WTC11 (cell line): ENCODE measurements around the gene KCNB1. TPM values are rescaled to one million over a fixed set of nuclear protein-coding genes. Genes with fewer than 3 reads are reported as not detected.
A peak's percentile ranks its signal among the peaks of the same experiment; 100 is the strongest.

Experiments
- ATAC-seq: fragments of 200-7000 bp; cut with Tn5 transposase; 2 replicates; pipeline ENCODE4 v1.10.0; 2021; ENCODE audit warnings: mild to moderate bottlenecking, moderate library complexity
- CTCF ChIA-PET: fragments of 300-600 bp; sonication (Branson Sonifier 250); formaldehyde crosslinking; loops from one replicate; lab custom pipeline; 2021; ENCODE audit warnings: antibody characterized with exemption; lab: Charles Lee
- POLR2A ChIA-PET: fragments of 350-600 bp; sonication (Branson Sonifier 250); formaldehyde crosslinking; loops from one replicate; lab custom pipeline; 2021; ENCODE audit warnings: antibody characterized with exemption; lab: Charles Lee
- DNase-seq: peaks from one replicate; pipeline ENCODE4 v3.0.0; 2021; ENCODE audit warnings: low spot score
- H3K27ac Mint-ChIP-seq: 2 replicates; pipeline ENCODE4 v1.8.0; 2021; ENCODE audit warnings: mixed read lengths
- H3K27me3 Mint-ChIP-seq: 2 replicates; pipeline ENCODE4 v1.8.0; 2021; ENCODE audit warnings: low read depth, mild to moderate bottlenecking, moderate library complexity, mixed read lengths
- H3K36me3 Mint-ChIP-seq: 2 replicates; pipeline ENCODE4 v1.8.0; 2021; ENCODE audit warnings: mixed read lengths
- H3K4me1 Mint-ChIP-seq: 2 replicates; pipeline ENCODE4 v1.8.0; 2022; ENCODE audit warnings: mixed read lengths
- H3K4me3 Mint-ChIP-seq: 2 replicates; pipeline ENCODE4 v1.8.0; 2021; ENCODE audit warnings: mild to moderate bottlenecking, moderate library complexity, mixed read lengths
- H3K9me3 Mint-ChIP-seq: 2 replicates; pipeline ENCODE4 v1.8.0; 2021; ENCODE audit warnings: mixed read lengths
- AR ChIP-seq: fragments of 250-450 bp; sonication (Bioruptor Pico); IDR thresholded peaks from 2 replicates; pipeline ENCODE4 v1.9.0; 2021; ENCODE audit warnings: mild to moderate bottlenecking
- ATF1 ChIP-seq: sonication (generic); formaldehyde crosslinking; IDR thresholded peaks from 2 replicates; pipeline ENCODE4 v1.8.1; 2023; ENCODE audit warnings: mild to moderate bottlenecking, moderate library complexity, missing genetic modification reagents
- ESRRA ChIP-seq: sonication (generic); formaldehyde crosslinking; IDR thresholded peaks from 2 replicates; pipeline ENCODE4 v1.8.1; 2022; ENCODE audit warnings: mild to moderate bottlenecking, missing genetic modification reagents, borderline replicate concordance
- GABPB1 ChIP-seq: sonication (generic); formaldehyde crosslinking; IDR thresholded peaks from 2 replicates; pipeline ENCODE4 v1.8.1; 2023; ENCODE audit warnings: mild to moderate bottlenecking, missing genetic modification reagents
- IRF1 ChIP-seq: sonication (generic); formaldehyde crosslinking; IDR thresholded peaks from 2 replicates; pipeline ENCODE4 v1.8.0; 2023; ENCODE audit warnings: missing genetic modification reagents
- JUN ChIP-seq: sonication (generic); formaldehyde crosslinking; IDR thresholded peaks from 2 replicates; pipeline ENCODE4 v1.8.0; 2023; ENCODE audit warnings: mild to moderate bottlenecking, missing genetic modification reagents
- NFATC4 ChIP-seq: fragments of 250-450 bp; sonication (Bioruptor Pico); IDR thresholded peaks from 2 replicates; pipeline ENCODE4 v1.9.0; 2021; ENCODE audit warnings: mild to moderate bottlenecking
- OVOL2 ChIP-seq: fragments of 250-450 bp; sonication (Bioruptor Pico); IDR thresholded peaks from 2 replicates; pipeline ENCODE4 v1.9.0; 2021; ENCODE audit warnings: mild to moderate bottlenecking, borderline replicate concordance
- TCF7 ChIP-seq: sonication (generic); formaldehyde crosslinking; IDR thresholded peaks from 2 replicates; pipeline ENCODE4 v1.8.0; 2022; ENCODE audit warnings: mild to moderate bottlenecking, low read depth, missing genetic modification reagents, moderate library complexity
- TEAD1 ChIP-seq: sonication (generic); formaldehyde crosslinking; IDR thresholded peaks from 2 replicates; pipeline ENCODE4 v1.8.0; 2022; ENCODE audit warnings: mild to moderate bottlenecking, missing genetic modification reagents
- TP53 ChIP-seq: sonication (generic); formaldehyde crosslinking; IDR thresholded peaks from 2 replicates; pipeline ENCODE4 v1.8.1; 2023; ENCODE audit warnings: mild to moderate bottlenecking, missing genetic modification reagents
- USF2 ChIP-seq: sonication (generic); formaldehyde crosslinking; IDR thresholded peaks from 2 replicates; pipeline ENCODE4 v1.8.1; 2023; ENCODE audit warnings: mild to moderate bottlenecking, missing genetic modification reagents, moderate library complexity
- ZBTB43 ChIP-seq: sonication (generic); formaldehyde crosslinking; IDR thresholded peaks from 2 replicates; pipeline ENCODE4 v1.8.1; 2023; ENCODE audit warnings: mild to moderate bottlenecking, missing genetic modification reagents
- ZNF532 ChIP-seq: fragments of 250-450 bp; sonication (Bioruptor Pico); IDR thresholded peaks from 2 replicates; pipeline ENCODE4 v1.9.0; 2021; ENCODE audit warnings: mild to moderate bottlenecking, borderline replicate concordance
- ZSCAN18 ChIP-seq: fragments of 250-450 bp; sonication (Bioruptor Pico); IDR thresholded peaks from 2 replicates; pipeline ENCODE4 v2.1.2; 2022; ENCODE audit warnings: mild to moderate bottlenecking, moderate library complexity
- total RNA-seq: library from RNA; stranded (reverse); gene quantifications from 3 replicates; pipeline ENCODE4 v1.2.3, GENCODE V29; 2021

Gene KCNB1
- total RNA-seq, 1 experiment from 2014 or later = 1.1 TPM

GRCh38 chr20:49435639-49436038, 46.8 kb downstream of the KCNB1 start:
- H3K36me3 Mint-ChIP-seq = no peaks in the 10 kb centered on the region

GRCh38 chr20:49433333-49433732, 49.1 kb downstream of the KCNB1 start:
- ATAC-seq = no peak
- no peak for DNase-seq
- CTCF ChIA-PET = interaction anchor here (0.9 to 1.7 kb wide), 2 partner anchors 51 to 108 kb away, joined by 4 to 7 read pairs; no protein-coding TSS in a partner anchor
- H3K9me3 Mint-ChIP-seq = no peaks in the 10 kb centered on the region
- no peaks in the 10 kb centered on the region for H3K4me1 Mint-ChIP-seq
- no peaks in the 10 kb centered on the region; the same call in 1 of the 2 replicates for H3K27me3 Mint-ChIP-seq
- H3K4me3 Mint-ChIP-seq = no peak overlapping the region
- POLR2A ChIA-PET = no interaction called here
- H3K36me3 Mint-ChIP-seq = no peaks in the 10 kb centered on the region
- TF ChIP-seq ZBTB43 (CRISPR knock-in tag) = no peak
- TF ChIP-seq, all 79 proteins: peak for 0
- H3K27ac Mint-ChIP-seq = no peak overlapping the region

More at GRCh38 chr20:49435639-49436038, 46.8 kb downstream of the KCNB1 start:
- ATAC-seq (peak; percentile 30; the same call in 1 of the 2 replicates), DNase-seq (no peak)
- CTCF ChIA-PET = interaction anchor here (0.7 to 2.4 kb wide), 2 partner anchors 9 to 48 kb away, joined by 4 to 15 read pairs; no protein-coding TSS in a partner anchor
- H3K27me3 Mint-ChIP-seq = no peaks in the 10 kb centered on the region
- H3K4me3 Mint-ChIP-seq = no peak overlapping the region
- TF ChIP-seq ATF1 (no peak), ESRRA (CRISPR knock-in tag) (no peak), IRF1 (CRISPR knock-in tag) (no peak), USF2 (CRISPR knock-in tag) (no peak), TCF7 (no peak), TP53 (CRISPR knock-in tag) (no peak), ZSCAN18 (no peak), TEAD1 (CRISPR knock-in tag) (no peak), JUN (no peak), OVOL2 (no peak), NFATC4 (CRISPR knock-in tag) (no peak)
- no peaks in the 10 kb centered on the region for H3K9me3 Mint-ChIP-seq
- POLR2A ChIA-PET = no interaction called here
- no peak overlapping the region for H3K27ac Mint-ChIP-seq
- H3K4me1 Mint-ChIP-seq = no peaks in the 10 kb centered on the region

- no peak for ATAC-seq
- no peaks in the 10 kb centered on the region for H3K9me3 Mint-ChIP-seq
- no peaks in the 10 kb centered on the region for H3K36me3 Mint-ChIP-seq
- no peaks in the 10 kb centered on the region for H3K4me1 Mint-ChIP-seq
- no peak overlapping the region for H3K4me3 Mint-ChIP-seq
- DNase-seq = no peak
- TF ChIP-seq AR (CRISPR knock-in tag) (no peak), ZNF532 (CRISPR knock-in tag) (no peak), GABPB1 (CRISPR knock-in tag) (no peak)
- H3K27me3 Mint-ChIP-seq = no peaks in the 10 kb centered on the region; the same call in 1 of the 2 replicates
- CTCF ChIA-PET = no interaction called here
- POLR2A ChIA-PET = no interaction called here
- no peak overlapping the region for H3K27ac Mint-ChIP-seq
Observed at GRCh38 chr20:49432550-49432949, 49.9 kb downstream of the KCNB1 start.
